Measurements from ENCODE around the gene RNF14.
"Not testable (repeated sequence)": the region's sequence is repeated elsewhere in the genome, so short reads cannot be mapped to it uniquely, and the experiment has no call there.

The RNF14 gene

DNA sequence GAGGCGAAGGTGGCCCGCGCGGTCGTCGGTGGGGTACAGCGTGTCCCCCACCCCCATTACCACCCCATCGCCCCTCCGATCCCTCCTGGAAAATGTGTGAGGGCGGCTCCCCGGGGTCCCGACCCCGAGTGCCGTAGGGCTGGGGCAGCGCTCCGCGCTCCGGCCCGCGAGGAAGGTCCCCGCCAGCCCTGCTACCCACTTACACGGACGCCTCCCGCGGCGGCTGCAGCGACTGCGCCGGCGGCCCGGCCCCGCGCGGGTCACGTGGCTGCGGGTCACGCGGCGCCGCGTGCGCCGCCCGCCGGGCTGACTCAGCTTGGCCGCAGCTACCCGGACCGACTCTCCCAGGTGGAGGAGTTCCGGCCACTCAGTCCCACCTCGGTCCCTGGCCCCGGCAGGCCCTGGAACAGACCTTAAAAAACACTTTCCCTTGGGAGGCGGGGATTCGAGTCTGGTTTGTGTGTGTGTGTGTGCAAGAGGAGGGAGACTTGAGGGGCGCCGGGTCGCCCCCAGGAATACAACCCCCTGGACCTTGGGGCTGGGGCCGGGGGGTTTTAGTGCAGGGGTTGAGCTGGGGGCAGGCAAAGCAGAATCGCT, 44.0 kb downstream of the RNF14 start, which contains the start of gene GNPDA1:
Gene GNPDA1, minus strand, starts transcription at position 236 of the 597 bp plus-strand sequence. CDS start 992 bp downstream, outside the sequence.
- in situ Hi-C loops (cut with HindIII; ENCODE audit: low sequenced_read_pairs): no loop called here

DNA sequence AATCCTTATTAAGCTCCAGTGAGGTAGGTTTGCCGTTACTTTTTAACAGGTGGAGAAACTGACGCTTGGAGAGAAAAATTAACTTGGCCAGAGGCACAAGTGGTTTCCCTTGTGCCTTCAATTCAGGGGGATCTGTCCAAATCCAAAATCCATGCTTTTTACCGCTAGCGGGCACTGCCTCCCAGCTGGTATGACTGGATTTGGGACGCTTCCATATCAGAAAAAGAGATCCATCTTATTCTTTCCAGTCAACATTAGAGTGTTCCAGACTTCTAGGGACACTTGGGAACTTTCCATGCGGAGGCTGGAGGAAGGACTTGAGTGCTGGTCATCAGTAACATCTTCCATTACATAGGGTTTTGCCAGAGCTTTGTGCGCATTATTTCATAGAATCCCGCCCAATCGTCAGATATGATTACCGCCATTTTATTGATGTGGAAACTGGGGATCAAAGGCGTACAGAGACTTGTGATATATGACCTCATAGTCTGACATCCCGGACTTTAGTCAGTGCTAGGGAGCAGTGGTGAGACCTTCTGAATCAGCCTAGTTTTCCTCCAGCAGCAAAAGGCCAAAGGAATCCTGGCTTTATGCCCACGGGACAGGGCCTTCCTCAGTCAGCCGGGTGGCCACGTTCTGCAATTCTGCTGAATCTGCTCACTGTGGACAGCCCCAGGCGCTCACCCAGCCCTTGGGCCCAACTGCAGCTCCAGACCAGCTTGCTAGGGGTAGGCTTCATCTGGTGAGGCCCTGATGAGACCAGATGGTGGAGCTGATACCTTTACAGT, 45.0 kb downstream of the RNF14 start:
- in situ Hi-C loops (cut with HindIII; ENCODE audit: low sequenced_read_pairs): no loop called here

DNA sequence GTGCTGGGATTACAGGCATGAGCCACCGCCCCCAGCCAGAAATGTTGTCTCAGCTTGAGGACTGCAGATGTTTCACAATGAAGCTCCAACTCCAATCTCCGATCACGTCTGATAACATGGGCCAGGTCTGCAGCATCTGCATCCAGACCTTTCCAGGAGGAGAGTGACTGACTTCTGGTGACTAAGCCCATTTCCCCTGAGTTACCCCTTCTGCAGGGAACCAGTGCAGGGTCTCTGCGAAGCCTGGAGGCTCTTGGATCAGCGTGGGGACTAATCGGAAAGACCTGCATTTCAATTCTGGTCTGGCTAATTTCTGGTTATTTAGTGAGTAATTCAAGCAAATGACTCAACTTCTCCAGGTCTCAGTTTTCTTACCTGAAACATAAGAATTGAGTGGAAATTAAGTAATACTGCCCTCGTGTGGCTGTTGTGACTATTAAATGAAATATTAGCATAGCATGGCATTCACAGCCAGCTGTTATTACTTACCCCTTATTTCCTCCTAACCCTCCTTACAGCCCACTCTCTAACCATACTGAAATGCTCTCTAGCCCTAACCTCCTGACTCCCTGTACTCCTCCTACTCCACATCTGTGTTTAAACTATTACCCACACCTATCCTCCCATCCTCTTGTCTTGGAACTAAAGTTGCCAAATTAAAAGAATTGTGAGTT, 46.1 kb downstream of the RNF14 start:
- in situ Hi-C loops (cut with HindIII; ENCODE audit: low sequenced_read_pairs): no loop called here

DNA sequence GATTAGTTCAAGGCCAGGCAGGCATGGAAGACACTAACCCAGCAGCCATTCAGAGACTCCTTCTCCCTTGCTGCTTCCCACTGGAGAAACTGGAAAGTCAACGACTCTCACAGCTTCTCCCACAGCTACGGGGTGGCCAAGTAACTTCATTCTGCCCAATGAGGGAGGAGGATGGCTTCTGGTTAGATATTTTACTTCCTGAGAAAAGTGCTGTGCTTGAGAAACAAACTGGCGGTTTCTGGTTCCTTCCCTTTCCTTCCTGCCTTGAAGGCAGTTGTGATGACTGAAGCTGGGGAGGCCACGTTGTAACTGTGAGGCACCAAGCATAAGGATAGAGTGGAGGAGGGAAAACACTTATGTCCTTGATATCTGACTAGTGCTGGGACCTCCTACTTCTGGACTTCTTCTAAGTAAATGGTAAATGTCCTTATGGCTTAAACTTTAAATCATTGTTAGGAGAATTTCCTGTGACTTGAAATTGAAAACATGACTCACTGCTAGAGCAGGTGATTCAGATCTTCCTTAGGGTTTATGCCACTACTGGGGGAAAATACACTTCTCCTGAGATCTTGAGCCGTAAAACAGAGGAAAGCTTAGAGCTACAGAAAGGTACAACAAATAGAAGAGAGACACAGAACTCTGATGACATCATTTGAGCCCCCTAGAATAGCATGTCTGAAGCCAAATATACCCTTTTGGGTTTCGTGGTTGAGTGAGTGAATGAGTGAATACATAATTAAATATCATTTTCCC, 47.1 kb downstream of the RNF14 start:
- in situ Hi-C loops (cut with HindIII; ENCODE audit: low sequenced_read_pairs): no loop called here

DNA sequence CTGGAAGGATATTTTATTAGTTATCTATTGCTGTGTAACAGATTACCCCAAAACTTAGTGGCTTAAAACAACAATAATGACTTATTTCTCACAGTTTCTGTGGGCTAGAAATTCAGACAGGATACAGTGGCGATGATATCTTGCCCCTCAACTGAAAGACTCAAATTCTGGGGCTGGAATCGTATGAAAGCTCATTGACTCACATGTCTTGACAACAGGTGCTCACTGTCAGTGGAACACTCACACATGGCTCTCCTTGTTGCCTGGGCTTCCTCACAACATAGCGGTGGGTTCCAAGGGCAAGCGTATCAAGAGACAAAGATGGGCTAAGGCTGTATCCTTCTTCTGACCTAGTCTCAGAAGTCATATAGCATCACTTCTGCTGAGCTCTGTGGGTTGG, 47.7 kb downstream of the RNF14 start:
- in situ Hi-C loops (cut with HindIII; ENCODE audit: low sequenced_read_pairs): no loop called here

DNA sequence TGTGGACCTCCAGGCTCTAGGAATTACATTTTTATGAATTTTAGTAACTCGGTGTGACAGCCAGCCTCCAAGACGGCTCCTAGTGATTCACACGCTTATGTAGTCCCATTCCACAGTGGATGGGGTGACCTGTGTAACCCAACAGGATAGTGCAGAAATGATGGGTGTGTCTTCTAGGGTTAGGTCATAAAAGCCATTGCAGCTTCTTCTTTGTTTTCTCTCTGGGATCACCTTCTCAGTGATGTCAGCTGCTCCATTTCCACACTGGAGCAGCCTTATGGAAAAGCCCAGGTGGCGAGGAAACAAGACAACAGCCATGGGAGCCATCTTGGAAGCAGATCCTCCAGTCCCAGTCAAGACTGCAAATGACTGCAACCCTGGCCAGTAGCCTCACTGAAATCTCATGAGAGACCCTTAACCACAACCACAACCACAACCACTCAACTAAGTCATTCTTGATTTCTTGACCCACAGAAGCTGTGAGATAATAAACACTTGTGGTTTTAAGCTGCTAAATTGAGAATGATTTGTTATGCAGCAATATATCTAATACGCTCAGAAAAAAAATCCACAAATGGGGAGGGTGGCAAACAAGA, 49.0 kb downstream of the RNF14 start:
- in situ Hi-C loops (cut with HindIII; ENCODE audit: low sequenced_read_pairs): no loop called here

DNA sequence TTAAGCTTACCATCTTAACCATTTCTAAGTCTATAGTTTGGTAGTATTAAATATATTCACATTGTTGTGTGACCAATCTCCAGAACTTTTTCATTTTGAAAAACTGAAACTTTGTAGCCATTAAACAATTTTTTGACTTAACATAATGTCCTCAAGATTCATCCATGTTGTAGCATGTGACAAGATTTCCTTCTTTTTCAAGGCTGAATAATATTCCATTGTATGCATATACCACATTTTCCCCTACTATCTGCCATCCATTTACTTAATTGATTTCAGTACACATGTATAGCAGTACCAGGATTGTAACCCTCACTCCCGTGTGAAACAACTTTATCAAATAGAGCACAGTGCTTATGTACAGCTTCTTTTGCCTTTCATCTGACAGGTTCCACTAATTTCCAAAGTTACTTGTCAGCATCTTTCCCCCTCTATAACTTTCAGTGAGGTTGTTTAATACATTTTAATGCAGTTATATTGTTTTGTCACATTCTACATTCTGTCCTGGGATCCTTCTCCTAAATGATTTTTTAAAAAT, 51.3 kb downstream of the RNF14 start:
- in situ Hi-C loops (cut with HindIII; ENCODE audit: low sequenced_read_pairs): no loop called here

DNA sequence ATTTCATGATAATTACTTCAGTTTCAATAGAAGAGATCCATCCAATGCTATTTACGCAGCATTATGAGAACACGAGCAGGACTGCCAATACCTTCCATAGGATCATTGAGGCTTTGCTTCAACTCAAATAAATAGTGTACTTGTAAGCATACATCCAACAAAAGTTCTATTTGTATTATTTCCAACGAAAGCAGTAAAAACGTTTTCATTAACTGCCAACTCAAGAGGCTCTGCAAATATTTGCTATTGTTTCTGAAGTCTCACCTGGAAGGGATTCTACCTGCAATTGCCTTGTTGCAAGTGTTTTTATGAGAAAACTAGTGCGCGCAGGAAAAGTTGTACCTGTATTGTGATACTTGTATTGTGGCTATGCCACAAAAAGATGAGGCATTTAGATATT, 54.9 kb downstream of the RNF14 start:
- in situ Hi-C loops (cut with HindIII; ENCODE audit: low sequenced_read_pairs): no loop called here

DNA sequence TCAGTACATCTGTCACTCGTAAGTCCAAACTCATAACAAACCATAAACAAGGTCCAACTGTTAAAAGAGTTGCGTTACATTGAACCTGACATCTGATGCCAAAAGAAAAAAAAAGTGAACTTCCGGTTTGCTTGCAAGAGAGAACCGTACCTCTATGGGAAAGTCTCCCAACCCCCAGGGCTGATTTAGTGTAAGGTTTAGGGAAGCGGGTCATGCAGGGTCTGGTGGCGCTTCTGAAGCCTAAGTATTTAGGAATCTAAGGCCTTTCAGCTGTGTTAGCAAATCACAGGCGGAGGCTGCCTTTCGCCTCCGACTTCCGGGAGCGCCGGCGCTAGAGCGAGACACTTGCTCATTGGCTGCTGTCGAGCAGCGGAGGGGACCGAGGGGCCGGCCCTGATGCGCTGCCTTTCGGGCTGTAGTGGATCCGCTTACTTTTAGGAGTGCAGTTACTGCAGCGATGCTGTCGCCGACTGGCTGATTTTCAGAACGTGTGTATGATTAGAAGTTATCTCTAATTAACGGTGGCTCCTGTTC, 55.9 kb downstream of the RNF14 start:
- in situ Hi-C loops (cut with HindIII; ENCODE audit: low sequenced_read_pairs): no loop called here

DNA sequence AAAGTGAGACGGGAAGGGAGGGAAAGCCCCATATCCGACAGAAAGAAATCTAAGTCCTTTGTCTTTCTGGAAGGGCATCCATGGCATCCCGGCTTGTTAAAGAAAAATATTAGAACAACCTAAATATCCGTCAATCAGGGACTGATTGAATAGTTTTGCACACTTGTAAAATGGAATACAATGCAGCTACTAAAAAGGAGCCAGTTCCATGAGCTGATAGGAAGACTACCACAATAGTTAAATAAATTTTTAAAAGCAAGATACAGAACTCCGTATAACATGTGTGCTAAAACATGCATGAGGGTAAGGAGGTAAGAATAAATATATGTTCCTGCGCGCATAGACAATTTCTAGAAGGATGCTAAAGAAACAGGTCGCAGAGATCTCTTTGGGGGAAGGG, 56.7 kb downstream of the RNF14 start:
- in situ Hi-C loops (cut with HindIII; ENCODE audit: low sequenced_read_pairs): no loop called here

DNA sequence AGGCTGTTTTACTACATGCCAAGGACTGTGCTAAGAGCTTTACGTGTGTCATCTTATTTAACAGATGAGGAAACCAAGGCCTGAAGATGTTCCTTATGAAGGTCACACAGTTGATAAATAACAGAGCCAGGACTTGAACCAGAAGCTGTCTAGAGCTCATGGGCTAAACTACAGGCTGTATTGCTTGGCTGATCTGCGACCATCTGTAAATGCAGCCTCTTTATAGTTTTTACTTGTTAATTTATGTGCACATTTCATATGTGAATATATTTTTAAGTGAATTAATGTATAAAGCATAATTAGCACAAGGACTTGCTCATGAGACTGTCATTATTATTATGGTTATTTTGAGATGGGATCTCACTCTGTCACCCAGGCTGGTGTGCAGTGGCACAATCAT, 63.2 kb downstream of the RNF14 start:
- in situ Hi-C loops (cut with HindIII; ENCODE audit: low sequenced_read_pairs): no loop called here

DNA sequence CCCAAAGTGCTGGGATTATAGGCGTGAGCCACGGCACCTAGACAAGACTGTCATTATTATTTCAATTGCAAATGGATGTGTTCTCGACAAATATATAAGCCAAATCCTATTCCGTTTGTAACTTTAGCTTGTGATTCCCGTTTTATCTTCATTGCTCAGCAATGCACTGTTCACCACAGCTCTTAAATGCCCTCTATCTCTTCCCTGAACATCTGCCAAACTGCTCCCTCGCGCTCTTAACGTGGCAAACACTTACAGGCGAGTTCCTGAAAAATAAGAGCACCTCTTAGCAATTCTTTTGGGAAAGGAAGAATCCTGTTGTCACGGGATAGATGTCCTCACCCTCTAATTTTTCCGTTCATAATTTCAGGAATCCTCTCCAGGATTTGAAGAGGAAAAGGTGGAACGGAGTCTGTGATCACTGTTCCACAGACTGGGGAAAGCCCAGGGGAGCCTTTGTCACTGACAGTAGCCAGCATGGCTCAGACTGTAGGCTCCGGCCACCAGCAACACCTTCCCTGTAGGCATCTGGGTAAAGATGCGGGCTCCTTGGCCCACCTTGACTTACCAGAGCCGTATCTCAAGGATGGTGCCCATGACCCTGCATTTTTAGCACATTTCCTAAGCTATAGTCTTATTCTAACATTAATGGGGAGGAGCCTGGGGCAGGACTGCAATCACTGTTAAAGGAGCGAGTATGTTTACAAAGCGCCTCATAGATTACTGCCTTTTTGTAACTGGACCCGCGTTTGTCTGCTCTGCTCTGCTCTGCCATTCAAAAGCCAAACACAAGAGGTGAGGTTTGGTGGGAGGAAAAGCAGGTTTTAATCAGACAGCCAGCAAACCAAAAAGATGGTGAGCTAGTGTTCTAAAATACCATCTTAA, 64.1 kb downstream of the RNF14 start:
- in situ Hi-C loops (cut with HindIII; ENCODE audit: low sequenced_read_pairs): no loop called here

DNA sequence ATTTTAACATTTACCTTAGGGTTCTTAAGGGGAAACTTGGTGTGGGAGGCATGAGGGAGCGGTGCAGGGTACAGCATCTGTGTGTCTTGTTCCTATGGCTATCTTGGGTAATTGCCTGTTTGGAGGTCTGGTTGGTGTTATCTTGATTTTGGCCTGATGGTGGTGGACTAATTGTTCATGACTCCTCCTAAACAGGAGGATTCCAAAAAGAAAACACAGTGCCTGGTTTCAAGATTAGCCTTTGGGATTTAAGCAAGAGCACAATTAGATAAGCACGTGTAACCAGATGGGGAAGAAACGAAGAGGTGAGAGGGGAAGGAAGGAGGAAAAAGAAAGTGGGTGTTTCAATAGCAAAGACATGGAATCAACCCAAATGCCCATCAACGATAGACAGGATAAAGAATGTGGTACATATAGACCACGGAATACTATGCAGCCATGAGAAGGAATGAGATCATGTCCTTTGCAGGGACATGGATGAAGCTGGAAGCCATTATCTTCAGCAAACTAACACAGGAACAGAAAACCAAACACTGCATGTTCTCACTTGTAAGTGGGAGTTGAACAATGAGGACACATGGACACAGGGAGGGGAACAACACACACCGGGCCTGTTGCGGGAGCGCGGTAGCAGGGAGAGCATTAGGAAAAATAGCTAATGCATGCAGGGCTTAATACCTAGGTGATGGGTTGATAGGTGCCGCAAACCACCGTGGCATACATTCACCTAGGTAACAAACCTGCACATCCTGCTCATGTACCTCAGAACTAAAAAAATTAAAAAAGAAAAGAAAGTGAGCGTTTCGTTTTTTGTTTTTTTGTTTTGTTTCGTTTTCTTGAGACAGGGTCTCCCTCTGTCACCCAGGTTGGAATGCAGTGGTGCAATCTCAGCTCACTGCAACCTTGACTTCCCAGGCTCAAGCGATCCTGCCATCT, 65.0 kb downstream of the RNF14 start:
- in situ Hi-C loops (cut with HindIII; ENCODE audit: low sequenced_read_pairs): not testable (repeated sequence)

DNA sequence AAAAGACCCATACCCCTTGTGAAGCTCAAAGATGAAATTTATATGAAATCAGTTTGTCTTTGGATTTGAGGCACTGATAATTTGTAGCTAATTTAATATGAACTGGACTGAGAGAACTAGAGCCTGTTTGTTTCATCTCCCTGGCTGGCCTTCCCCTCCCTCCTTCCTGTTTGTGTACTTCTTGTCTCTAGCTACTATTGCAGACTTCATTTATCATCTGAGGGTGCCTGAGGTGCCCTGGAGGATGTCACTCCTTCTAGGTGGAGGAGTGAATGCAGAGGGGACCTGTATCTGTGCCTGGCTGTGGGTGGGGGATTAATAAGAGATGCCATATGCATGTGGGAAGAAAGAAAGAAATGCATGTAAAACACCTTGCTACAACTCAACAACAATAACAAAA, 66.1 kb downstream of the RNF14 start:
- in situ Hi-C loops (cut with HindIII; ENCODE audit: low sequenced_read_pairs): no loop called here

DNA sequence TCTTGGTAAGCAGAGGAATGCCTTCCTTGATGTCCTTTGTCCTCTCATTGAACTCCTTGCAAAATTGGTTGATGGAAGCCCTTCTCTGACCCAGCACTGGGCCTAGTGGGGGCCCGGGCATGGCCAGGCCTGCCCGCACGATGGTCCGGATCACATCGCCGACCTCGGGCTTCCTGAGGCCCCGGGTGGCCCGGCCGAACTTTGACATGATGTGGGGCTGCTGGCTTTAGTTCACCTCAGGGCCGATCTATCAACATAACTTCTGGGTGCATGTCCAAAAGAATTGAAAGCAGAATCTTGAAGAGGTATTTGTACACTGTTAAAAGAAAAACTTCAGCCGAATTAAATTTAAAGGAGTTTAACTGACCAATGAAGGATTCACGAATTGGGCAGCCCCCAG, 68.0 kb downstream of the RNF14 start:
- in situ Hi-C loops (cut with HindIII; ENCODE audit: low sequenced_read_pairs): no loop called here

DNA sequence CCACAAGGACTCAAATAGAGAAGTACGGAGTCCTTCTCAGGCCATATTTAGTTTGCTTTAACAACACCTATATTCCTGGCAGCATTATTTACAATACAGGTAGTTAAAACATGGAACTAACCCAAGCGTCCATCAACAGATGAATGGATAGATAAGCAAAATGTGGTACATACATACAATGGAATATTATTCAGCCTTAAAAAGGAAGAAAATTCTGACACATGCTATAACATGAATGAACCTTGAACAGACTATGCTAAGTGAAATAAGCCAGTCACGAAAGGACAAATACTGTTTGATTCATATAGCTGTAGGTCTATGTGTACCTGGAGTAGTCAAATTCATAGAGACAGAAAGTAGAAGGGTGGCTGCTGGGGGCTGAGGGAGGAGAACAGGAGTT, 68.7 kb downstream of the RNF14 start:
- in situ Hi-C loops (cut with HindIII; ENCODE audit: low sequenced_read_pairs): not testable (repeated sequence)

DNA sequence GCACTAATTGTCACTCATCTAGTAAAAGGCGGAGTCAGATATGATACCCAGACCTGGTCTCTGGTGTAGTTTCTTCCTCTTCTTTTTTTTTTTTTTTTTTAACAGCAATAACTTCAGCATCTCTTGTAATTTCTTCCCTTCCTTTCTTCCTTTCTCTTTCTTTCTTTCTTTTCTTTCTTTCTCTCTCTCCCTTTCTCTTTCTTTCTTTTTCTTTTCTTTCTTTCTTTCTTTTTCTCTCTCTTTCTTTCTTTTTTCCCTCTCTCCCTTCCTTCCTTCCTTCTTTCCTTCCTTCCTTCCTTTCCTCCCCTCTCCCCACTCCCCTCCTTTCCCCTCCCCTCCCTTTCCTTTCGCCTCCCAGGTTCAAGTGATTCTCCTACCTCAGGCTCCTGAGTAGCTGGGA, 69.8 kb downstream of the RNF14 start:
- in situ Hi-C loops (cut with HindIII; ENCODE audit: low sequenced_read_pairs): no loop called here

Measured in DLD1 (cell line).